OCI-LY1 (cell line): ENCODE measurements around the gene TMPRSS13.
"Not testable (repeated sequence)": the region's sequence is repeated elsewhere in the genome, so short reads cannot be mapped to it uniquely, and the experiment has no call there.

Experiments used
- H2AFZ ChIP-seq: fragments of 200-600 bp; sonication (generic), shearing (Covaris generic); 2 replicates; pipeline ENCODE4 v1.6.0; 2014; ENCODE audit warnings: antibody characterized with exemption, mild to moderate bottlenecking, low read length
- H3F3A ChIP-seq: fragments of 200-600 bp; sonication (generic), shearing (Covaris generic); 2 replicates; pipeline ENCODE4 v1.6.0; 2014; ENCODE audit warnings: mild to moderate bottlenecking, antibody characterized with exemption, low read length, moderate library complexity; ENCODE audit not compliant: insufficient read depth
- H3K27ac ChIP-seq: fragments of 200-600 bp; sonication (generic); 2 replicates; pipeline ENCODE4 v1.5.1; 2014; ENCODE audit warnings: low read length, mixed run types, mild to moderate bottlenecking, low read depth; ENCODE audit not compliant: poor library complexity, severe bottlenecking
- H3K27me3 ChIP-seq: fragments of 200-600 bp; sonication (generic); 2 replicates; pipeline ENCODE4 v1.6.0; 2014; ENCODE audit warnings: antibody characterized with exemption, mild to moderate bottlenecking, low read length, moderate library complexity; ENCODE audit not compliant: insufficient read depth
- H3K36me3 ChIP-seq: fragments of 200-600 bp; sonication (generic); 2 replicates; pipeline ENCODE4 v1.6.1; 2014; ENCODE audit warnings: mild to moderate bottlenecking, antibody characterized with exemption, low read length, moderate library complexity, mixed read lengths; ENCODE audit not compliant: insufficient read depth
- H3K4me1 ChIP-seq: fragments of 200-600 bp; sonication (generic); 2 replicates; pipeline ENCODE4 v1.5.1; 2014; ENCODE audit warnings: mild to moderate bottlenecking, low read length, moderate library complexity; ENCODE audit not compliant: insufficient read depth, severe bottlenecking
- H3K4me2 ChIP-seq: fragments of 200-600 bp; sonication (generic), shearing (Covaris generic); 2 replicates; pipeline ENCODE4 v1.6.1; 2014; ENCODE audit warnings: low read length
- H3K4me3 ChIP-seq: fragments of 200-600 bp; sonication (generic); 2 replicates; pipeline ENCODE4 v1.5.1; 2014; ENCODE audit warnings: low read length, low read depth, mild to moderate bottlenecking, mixed read lengths; ENCODE audit not compliant: poor library complexity, severe bottlenecking
- H3K79me2 ChIP-seq: fragments of 200-600 bp; shearing (Covaris generic); 2 replicates; pipeline ENCODE4 v1.6.1; 2016; ENCODE audit warnings: mixed run types, low read length, mixed read lengths; ENCODE audit not compliant: insufficient read depth
- H3K9ac ChIP-seq: fragments of 200-600 bp; sonication (generic), shearing (Covaris generic); 2 replicates; pipeline ENCODE4 v1.6.1; 2014; ENCODE audit warnings: mild to moderate bottlenecking, low read length, mixed read lengths
- H3K9me2 ChIP-seq: fragments of 200-600 bp; sonication (generic), shearing (Covaris generic); 2 replicates; pipeline ENCODE4 v1.6.1; 2014; ENCODE audit warnings: low read depth, mild to moderate bottlenecking, low read length, mixed read lengths
- H3K9me3 ChIP-seq: fragments of 200-600 bp; shearing (Covaris generic); 2 replicates; pipeline ENCODE4 v1.6.1; 2014; ENCODE audit warnings: low read length, mixed read lengths
- H4K20me1 ChIP-seq: fragments of 200-600 bp; sonication (generic), shearing (Covaris generic); 2 replicates; pipeline ENCODE4 v1.6.0; 2016; ENCODE audit warnings: mild to moderate bottlenecking, low read length; ENCODE audit not compliant: insufficient read depth
- CTCF ChIP-seq: fragments of 200-600 bp; sonication (generic), shearing (Covaris generic); IDR thresholded peaks from 2 replicates; pipeline ENCODE4 v1.5.1; 2017; ENCODE audit warnings: mild to moderate bottlenecking, antibody characterized with exemption, low read length, moderate library complexity, mixed read lengths
- EZH2 ChIP-seq: fragments of 200-600 bp; sonication (generic), shearing (Covaris generic); IDR thresholded peaks from 2 replicates; pipeline ENCODE4 v1.8.0; 2017; ENCODE audit warnings: borderline replicate concordance, mixed run types, mild to moderate bottlenecking, antibody characterized with exemption, low read length, moderate library complexity, mixed read lengths

The TMPRSS13 gene

GRCh38 chr11:117929142-117929915 lies at the start of gene TMPRSS13:
Gene TMPRSS13 (minus strand): TSS chr11:117929402. CDS start chr11:117929307, 95 bp downstream.
- Histone ChIP-seq H2AFZ (no peak within 1 kb of the TSS), H3K27ac (no peak within 1 kb of the TSS)

GRCh38 chr11:117978991-117979390 lies 49.8 kb upstream of the TMPRSS13 start:
- H3F3A ChIP-seq = no peaks in the 10 kb centered on the region
- H4K20me1 ChIP-seq = no peaks in the 10 kb centered on the region
- H2AFZ ChIP-seq = no peak overlapping the region
- no peaks in the 10 kb centered on the region for H3K27me3 ChIP-seq
- no peaks in the 10 kb centered on the region for H3K4me1 ChIP-seq
- no peaks in the 10 kb centered on the region; the same call in 1 of the 2 replicates for H3K36me3 ChIP-seq
- H3K4me3 ChIP-seq = no peak overlapping the region
- no peak overlapping the region for H3K9ac ChIP-seq
- H3K4me2 ChIP-seq = no peak overlapping the region
- H3K79me2 ChIP-seq = no peaks in the 10 kb centered on the region
- no peaks in the 10 kb centered on the region for H3K9me2 ChIP-seq
- H3K27ac ChIP-seq = no peak overlapping the region
- TF ChIP-seq EZH2 = no peak
- TF ChIP-seq CTCF = no peak
- H3K9me3 ChIP-seq = no peaks in the 10 kb centered on the region

More at GRCh38 chr11:117929142-117929915, at the start of gene TMPRSS13:
- Histone ChIP-seq H3K27me3 (no peaks in the 10 kb centered on the region), H3K9ac (no peak within 1 kb of the TSS), H3F3A (no peaks in the 10 kb centered on the region), H3K4me2 (no peak within 1 kb of the TSS), H3K9me2 (no peaks in the 10 kb centered on the region), H3K4me3 (no peak within 1 kb of the TSS), H3K4me1 (peaks cover 26% of the 10 kb centered on the region), H3K9me3 (no peaks in the 10 kb centered on the region), H4K20me1 (no peaks in the 10 kb centered on the region), H3K36me3 (no peaks in the 10 kb centered on the region), H3K79me2 (no peaks in the 10 kb centered on the region)
- TF ChIP-seq CTCF = no peak
- TF ChIP-seq EZH2 = no peak

GRCh38 chr11:117978291-117978910 lies 49.2 kb upstream of the TMPRSS13 start:
- not testable (repeated sequence) for H3K9ac ChIP-seq, H3K4me3 ChIP-seq, H3K4me1 ChIP-seq, H4K20me1 ChIP-seq, H3K27me3 ChIP-seq, H3K27ac ChIP-seq, H3K36me3 ChIP-seq, H3K4me2 ChIP-seq, H3F3A ChIP-seq, H3K79me2 ChIP-seq, H3K9me2 ChIP-seq, H2AFZ ChIP-seq, H3K9me3 ChIP-seq

- H3K4me3 ChIP-seq, H3K27ac ChIP-seq, H3K9me2 ChIP-seq, H3K36me3 ChIP-seq, H4K20me1 ChIP-seq, H3K4me1 ChIP-seq, H3K27me3 ChIP-seq, H3F3A ChIP-seq, H2AFZ ChIP-seq, H3K9me3 ChIP-seq, H3K9ac ChIP-seq, H3K4me2 ChIP-seq, H3K79me2 ChIP-seq: not testable (repeated sequence)
These were observed 48.5 kb upstream of the TMPRSS13 start for GRCh38 chr11:117977612-117978264.
